Transverse colon (tissue), 3 donors: ENCODE measurements around the gene PALLD.

ENCODE experiments used
- CTCF ChIP-seq, 5 experiments: fragments of 200-600 bp in 3 of 5; fragments of 450-650 bp in 2 of 5; sonication (generic) in 3 of 5; IDR thresholded peaks; 1 replicate in 2 of 5; 2 replicates in 3 of 5; pipeline ENCODE4 v1.5.1; 2016 to 2017; ENCODE audit warnings: antibody characterized with exemption in 5 of 5, inconsistent platforms in 3 of 5, mild to moderate bottlenecking in 2 of 5, moderate library complexity in 1 of 5
- EP300 ChIP-seq: sonication (generic); formaldehyde crosslinking; IDR thresholded peaks from one replicate; pipeline ENCODE4 v1.6.1; 2017; ENCODE audit warnings: antibody characterized with exemption, low read depth
- POLR2A ChIP-seq: fragments of 450-650 bp; IDR thresholded peaks from one replicate; pipeline ENCODE4 v1.6.1; 2016; ENCODE audit warnings: antibody characterized with exemption, mild to moderate bottlenecking, moderate library complexity

GRCh38 chr4:168573870-168574269 lies 77.0 kb downstream of the PALLD start:
- TF ChIP-seq CTCF (IDR thresholded peaks at IDR 0.05): no peak
- no peak for TF ChIP-seq EP300
- no peak for TF ChIP-seq POLR2A
